ENCODE data around the gene SALL4.

GRCh38 chr20:51747182-51747911, 55.0 kb downstream of the SALL4 start:
- TF ChIP-seq CTCF (IDR thresholded peaks at IDR 0.05) (no peak), POLR2AphosphoS5 (IDR thresholded peaks at IDR 0.05) (no peak), EP300 (IDR thresholded peaks at IDR 0.05) (no peak), POLR2A (IDR thresholded peaks at IDR 0.05) (no peak)

All from stomach (tissue), 4 donors.